CD8-positive, alpha-beta memory T cell (primary cell): ENCODE measurements around the gene LRP1B. TPM values are rescaled to one million over a fixed set of nuclear protein-coding genes. Genes with fewer than 3 reads are reported as not detected.

Experiments used
- CTCF ChIA-PET: fragments of 350-600 bp; sonication (Branson Sonifier 250); formaldehyde crosslinking; loops from one replicate; lab custom pipeline; 2021; ENCODE audit warnings: antibody characterized with exemption; lab: Charles Lee
- POLR2A ChIA-PET: fragments of 350-600 bp; sonication (Branson Sonifier 250); formaldehyde crosslinking; loops from one replicate; lab custom pipeline; 2021; ENCODE audit warnings: antibody characterized with exemption; lab: Charles Lee
- DNase-seq, 5 donors: peaks; one replicate each; pipeline versions ENCODE4 v3.0.0 to v3.0.0-alpha.2; 2020 to 2022; ENCODE audit warnings: mixed read lengths in 1 of 5
- H3K27ac ChIP-seq: one replicate; pipeline ENCODE4 v1.7.0; 2013; ENCODE audit warnings: low read depth, mild to moderate bottlenecking, low read length, moderate library complexity
- H3K27me3 ChIP-seq: 2 replicates; pipeline ENCODE4 v1.7.0; 2013; ENCODE audit warnings: low read length, mild to moderate bottlenecking; ENCODE audit not compliant: insufficient read depth, poor library complexity, severe bottlenecking
- H3K36me3 ChIP-seq: 2 replicates; pipeline ENCODE4 v1.7.0; 2013; ENCODE audit warnings: mild to moderate bottlenecking, low read length, moderate library complexity; ENCODE audit not compliant: insufficient read depth
- H3K4me1 ChIP-seq: 2 replicates; pipeline ENCODE4 v1.7.0; 2013; ENCODE audit warnings: mild to moderate bottlenecking, low read length, moderate library complexity; ENCODE audit not compliant: insufficient read depth
- H3K4me3 ChIP-seq: 2 replicates; pipeline ENCODE4 v1.7.0; 2013; ENCODE audit warnings: mild to moderate bottlenecking, low read length
- H3K9me3 ChIP-seq: 2 replicates; pipeline ENCODE4 v1.7.0; 2013; ENCODE audit warnings: mild to moderate bottlenecking, low read length
- H3K27ac Mint-ChIP-seq, 8 donors: one replicate each; pipeline ENCODE4 v1.8.0; 2020 to 2021; ENCODE audit warnings: mixed read lengths in 8 of 8, mild to moderate bottlenecking in 6 of 8, inconsistent platforms in 3 of 8, moderate library complexity in 3 of 8
- H3K27me3 Mint-ChIP-seq, 2 donors: one replicate each; pipeline ENCODE4 v1.8.0; 2020 to 2021; ENCODE audit warnings: mixed read lengths in 2 of 2, mild to moderate bottlenecking in 1 of 2, moderate library complexity in 1 of 2
- H3K36me3 Mint-ChIP-seq, 3 donors: one replicate each; pipeline ENCODE4 v1.8.0; 2020 to 2021; ENCODE audit warnings: mixed read lengths in 3 of 3, inconsistent platforms in 1 of 3, mild to moderate bottlenecking in 1 of 3
- H3K4me1 Mint-ChIP-seq, 3 donors: one replicate each; pipeline ENCODE4 v1.8.0; 2020 to 2021; ENCODE audit warnings: mixed read lengths in 3 of 3, inconsistent platforms in 1 of 3, mild to moderate bottlenecking in 1 of 3
- H3K4me3 Mint-ChIP-seq, 7 donors: one replicate each; pipeline ENCODE4 v1.8.0; 2020 to 2021; ENCODE audit warnings: mixed read lengths in 7 of 7, mild to moderate bottlenecking in 6 of 7, moderate library complexity in 4 of 7, inconsistent platforms in 2 of 7
- H3K9me3 Mint-ChIP-seq, 5 donors: one replicate each; pipeline ENCODE4 v1.8.0; 2020 to 2022; ENCODE audit warnings: mixed read lengths in 5 of 5, mild to moderate bottlenecking in 3 of 5, moderate library complexity in 2 of 5, inconsistent platforms in 1 of 5
- polyA plus RNA-seq: library from polyadenylated mRNA; unstranded; fragments of 300-500 nt; fragmentation: Illumina TruSeq; gene quantifications from one replicate; pipeline ENCODE4 v1.2.3, GENCODE V29; 2021
- total RNA-seq, 2 experiments: library from RNA; stranded (reverse); gene quantifications; one replicate each; pipeline ENCODE4 v1.2.3, GENCODE V29; 2021

Gene LRP1B
- total and polyA plus RNA-seq, 3 experiments from 2014 or later, result not detected

GRCh38 chr2:140601342-140601741, 1529.5 kb downstream of the LRP1B start:
- POLR2A ChIA-PET, result no interaction called here
- Histone ChIP-seq H3K36me3 (no peaks in the 10 kb centered on the region), H3K4me3 (no peak overlapping the region), H3K4me1 (no peaks in the 10 kb centered on the region), H3K27ac (no peak overlapping the region), H3K9me3 (no peaks in the 10 kb centered on the region), H3K27me3 (no peaks in the 10 kb centered on the region)
- Mint-ChIP-seq H3K9me3 (peaks cover 2 to 21% (median 6%) of the 10 kb centered on the region in 5 donors), H3K4me1 (no peaks in the 10 kb centered on the region), H3K36me3 (no peaks in the 10 kb centered on the region), H3K27ac (no peak overlapping the region), H3K4me3 (no peak overlapping the region), H3K27me3 (no peaks in the 10 kb centered on the region)
- CTCF ChIA-PET, result no interaction called here
- DNase-seq, result no peak

- POLR2A ChIA-PET, result no interaction called here
- CTCF ChIA-PET, result no interaction called here
- DNase-seq, result no peak
- Mint-ChIP-seq H3K36me3 (no peaks in the 10 kb centered on the region), H3K4me1 (no peaks in the 10 kb centered on the region), H3K9me3 (peaks cover 2 to 21% (median 6%) of the 10 kb centered on the region in 5 donors), H3K27ac (no peak overlapping the region), H3K4me3 (no peak overlapping the region), H3K27me3 (no peaks in the 10 kb centered on the region)
- Histone ChIP-seq H3K27ac (no peak overlapping the region), H3K36me3 (no peaks in the 10 kb centered on the region), H3K27me3 (no peaks in the 10 kb centered on the region), H3K4me1 (no peaks in the 10 kb centered on the region), H3K4me3 (no peak overlapping the region), H3K9me3 (no peaks in the 10 kb centered on the region)
Measured at GRCh38 chr2:140600116-140600515, 1530.7 kb downstream of the LRP1B start.

GRCh38 chr2:140597836-140598235, 1533.0 kb downstream of the LRP1B start:
- H3K27me3 Mint-ChIP-seq, result no peaks in the 10 kb centered on the region
- H3K4me3 ChIP-seq, result no peak overlapping the region
- POLR2A ChIA-PET, result no interaction called here
- no peaks in the 10 kb centered on the region for H3K4me1 Mint-ChIP-seq
- H3K27ac Mint-ChIP-seq, result no peak overlapping the region
- H3K36me3 ChIP-seq, result no peaks in the 10 kb centered on the region
- DNase-seq, result no peak
- H3K27me3 ChIP-seq, result no peaks in the 10 kb centered on the region
- no peak overlapping the region for H3K4me3 Mint-ChIP-seq
- no peak overlapping the region for H3K27ac ChIP-seq
- H3K4me1 ChIP-seq, result no peaks in the 10 kb centered on the region
- peaks cover 0 to 24% (median 2%) of the 10 kb centered on the region in 5 donors for H3K9me3 Mint-ChIP-seq
- H3K9me3 ChIP-seq, result no peaks in the 10 kb centered on the region
- H3K36me3 Mint-ChIP-seq, result no peaks in the 10 kb centered on the region
- CTCF ChIA-PET, result no interaction called here

GRCh38 chr2:140597205-140597604, 1533.6 kb downstream of the LRP1B start:
- POLR2A ChIA-PET, result no interaction called here
- Mint-ChIP-seq H3K9me3 (peaks cover 0 to 23% (median 5%) of the 10 kb centered on the region in 5 donors), H3K27me3 (no peaks in the 10 kb centered on the region), H3K27ac (no peak overlapping the region), H3K4me3 (no peak overlapping the region), H3K4me1 (no peaks in the 10 kb centered on the region), H3K36me3 (no peaks in the 10 kb centered on the region)
- Histone ChIP-seq H3K4me3 (no peak overlapping the region), H3K36me3 (no peaks in the 10 kb centered on the region), H3K27me3 (no peaks in the 10 kb centered on the region), H3K9me3 (no peaks in the 10 kb centered on the region), H3K4me1 (no peaks in the 10 kb centered on the region), H3K27ac (no peak overlapping the region)
- no peak for DNase-seq
- CTCF ChIA-PET, result no interaction called here

GRCh38 chr2:140596447-140596846, 1534.4 kb downstream of the LRP1B start:
- H3K4me3 Mint-ChIP-seq, result no peak overlapping the region
- H3K4me1 Mint-ChIP-seq, result no peaks in the 10 kb centered on the region
- no peak overlapping the region for H3K27ac ChIP-seq
- H3K4me3 ChIP-seq, result no peak overlapping the region
- H3K36me3 ChIP-seq, result no peaks in the 10 kb centered on the region
- H3K9me3 ChIP-seq, result no peaks in the 10 kb centered on the region
- H3K27me3 ChIP-seq, result no peaks in the 10 kb centered on the region
- ChIA-PET POLR2A (no interaction called here), CTCF (no interaction called here)
- no peak overlapping the region for H3K27ac Mint-ChIP-seq
- H3K4me1 ChIP-seq, result no peaks in the 10 kb centered on the region
- no peak for DNase-seq
- H3K36me3 Mint-ChIP-seq, result no peaks in the 10 kb centered on the region
- H3K27me3 Mint-ChIP-seq, result no peaks in the 10 kb centered on the region
- peaks cover 0 to 23% (median 5%) of the 10 kb centered on the region in 5 donors for H3K9me3 Mint-ChIP-seq

GRCh38 chr2:140595107-140595506, 1535.7 kb downstream of the LRP1B start:
- H3K36me3 Mint-ChIP-seq, result no peaks in the 10 kb centered on the region
- no peaks in the 10 kb centered on the region for H3K9me3 ChIP-seq
- H3K27me3 Mint-ChIP-seq, result no peaks in the 10 kb centered on the region
- no peaks in the 10 kb centered on the region for H3K36me3 ChIP-seq
- no peak overlapping the region for H3K27ac Mint-ChIP-seq
- ChIA-PET POLR2A (no interaction called here), CTCF (no interaction called here)
- H3K4me3 ChIP-seq, result no peak overlapping the region
- H3K4me3 Mint-ChIP-seq, result no peak overlapping the region
- no peaks in the 10 kb centered on the region for H3K27me3 ChIP-seq
- no peak overlapping the region for H3K27ac ChIP-seq
- no peaks in the 10 kb centered on the region for H3K4me1 ChIP-seq
- DNase-seq, result no peak
- H3K9me3 Mint-ChIP-seq, result peaks cover 0 to 23% (median 5%) of the 10 kb centered on the region in 5 donors
- H3K4me1 Mint-ChIP-seq, result no peaks in the 10 kb centered on the region

- Histone ChIP-seq H3K4me3 (no peak overlapping the region), H3K27me3 (no peaks in the 10 kb centered on the region), H3K27ac (no peak overlapping the region), H3K36me3 (no peaks in the 10 kb centered on the region), H3K9me3 (no peaks in the 10 kb centered on the region), H3K4me1 (no peaks in the 10 kb centered on the region)
- ChIA-PET POLR2A (no interaction called here), CTCF (no interaction called here)
- Mint-ChIP-seq H3K27me3 (no peaks in the 10 kb centered on the region), H3K27ac (no peak overlapping the region), H3K36me3 (no peaks in the 10 kb centered on the region), H3K4me1 (no peaks in the 10 kb centered on the region), H3K4me3 (no peak overlapping the region), H3K9me3 (peaks cover 2 to 21% (median 5%) of the 10 kb centered on the region in 5 donors)
- DNase-seq, result no peak
Measured at GRCh38 chr2:140593132-140593531, 1537.7 kb downstream of the LRP1B start.

- no peaks in the 10 kb centered on the region for H3K36me3 ChIP-seq
- no peaks in the 10 kb centered on the region for H3K27me3 ChIP-seq
- ChIA-PET CTCF (no interaction called here), POLR2A (no interaction called here)
- H3K4me1 ChIP-seq, result no peaks in the 10 kb centered on the region
- H3K4me3 Mint-ChIP-seq, result no peak overlapping the region
- no peak overlapping the region for H3K27ac Mint-ChIP-seq
- no peak overlapping the region for H3K4me3 ChIP-seq
- H3K27ac ChIP-seq, result no peak overlapping the region
- no peaks in the 10 kb centered on the region for H3K27me3 Mint-ChIP-seq
- H3K9me3 Mint-ChIP-seq, result peaks cover 2 to 27% (median 9%) of the 10 kb centered on the region in 5 donors
- H3K36me3 Mint-ChIP-seq, result no peaks in the 10 kb centered on the region
- no peaks in the 10 kb centered on the region for H3K9me3 ChIP-seq
- H3K4me1 Mint-ChIP-seq, result no peaks in the 10 kb centered on the region
- DNase-seq, result no peak
Measured at GRCh38 chr2:140589696-140590095, 1541.1 kb downstream of the LRP1B start.

GRCh38 chr2:140589273-140589672, 1541.5 kb downstream of the LRP1B start:
- H3K9me3 ChIP-seq, result no peaks in the 10 kb centered on the region
- Mint-ChIP-seq H3K4me1 (no peaks in the 10 kb centered on the region), H3K27ac (no peak overlapping the region), H3K36me3 (no peaks in the 10 kb centered on the region), H3K4me3 (no peak overlapping the region), H3K9me3 (peaks cover 2 to 24% (median 9%) of the 10 kb centered on the region in 5 donors), H3K27me3 (no peaks in the 10 kb centered on the region)
- CTCF ChIA-PET, result no interaction called here
- H3K27ac ChIP-seq, result no peak overlapping the region
- H3K4me1 ChIP-seq, result no peaks in the 10 kb centered on the region
- no peak for DNase-seq
- H3K4me3 ChIP-seq, result no peak overlapping the region
- POLR2A ChIA-PET, result no interaction called here
- no peaks in the 10 kb centered on the region for H3K36me3 ChIP-seq
- H3K27me3 ChIP-seq, result no peaks in the 10 kb centered on the region
